ENCODE measurements around the gene TRIM41. TPM values are rescaled to one million over a fixed set of nuclear protein-coding genes. Genes with fewer than 3 reads are reported as not detected.

TRIM41 gene
- total and polyA plus RNA-seq, 2 experiments from 2014 or later: 2.0 to 14.9 TPM

DNA sequence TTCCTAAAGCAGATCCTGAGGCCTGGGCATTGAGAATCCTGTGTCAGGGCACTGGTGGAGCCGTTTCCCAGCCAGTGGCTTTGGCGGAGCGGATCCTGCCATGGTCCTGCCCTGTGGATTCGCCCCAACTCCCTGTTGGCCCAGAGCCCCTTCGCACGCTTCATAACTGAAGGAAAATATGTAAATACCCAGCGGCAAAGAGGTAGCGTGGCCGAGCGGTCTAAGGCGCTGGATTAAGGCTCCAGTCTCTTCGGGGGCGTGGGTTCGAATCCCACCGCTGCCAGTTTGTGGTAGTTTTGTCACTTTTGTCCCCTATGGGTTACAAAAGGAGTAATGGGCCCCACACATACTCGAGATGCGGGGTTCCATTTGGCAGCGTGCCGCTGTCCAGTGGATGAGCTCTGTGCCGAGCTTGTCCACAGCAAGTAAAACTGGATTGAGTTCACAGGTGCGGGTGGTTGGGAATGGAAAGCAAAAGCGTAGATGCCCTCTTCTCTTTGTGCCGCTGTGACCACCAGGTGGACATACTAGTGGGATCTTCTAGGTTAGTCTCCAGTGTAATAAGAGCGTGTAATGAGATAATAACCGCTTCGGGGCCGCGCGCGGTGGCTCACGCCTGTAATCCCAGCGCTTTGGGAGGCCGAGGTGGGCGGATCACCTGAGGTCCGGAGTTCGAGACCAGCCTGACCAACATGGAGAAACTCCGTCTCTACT lies 35.4 kb upstream of the TRIM41 start:
- DNase-seq (ENCODE audit: low spot score): peak; percentile 89
- 3% methylated on average over 37 of the region's 37 CpGs for WGBS (ENCODE audit: low lambda C conversion rate, missing lambda C conversion rate)

DNA sequence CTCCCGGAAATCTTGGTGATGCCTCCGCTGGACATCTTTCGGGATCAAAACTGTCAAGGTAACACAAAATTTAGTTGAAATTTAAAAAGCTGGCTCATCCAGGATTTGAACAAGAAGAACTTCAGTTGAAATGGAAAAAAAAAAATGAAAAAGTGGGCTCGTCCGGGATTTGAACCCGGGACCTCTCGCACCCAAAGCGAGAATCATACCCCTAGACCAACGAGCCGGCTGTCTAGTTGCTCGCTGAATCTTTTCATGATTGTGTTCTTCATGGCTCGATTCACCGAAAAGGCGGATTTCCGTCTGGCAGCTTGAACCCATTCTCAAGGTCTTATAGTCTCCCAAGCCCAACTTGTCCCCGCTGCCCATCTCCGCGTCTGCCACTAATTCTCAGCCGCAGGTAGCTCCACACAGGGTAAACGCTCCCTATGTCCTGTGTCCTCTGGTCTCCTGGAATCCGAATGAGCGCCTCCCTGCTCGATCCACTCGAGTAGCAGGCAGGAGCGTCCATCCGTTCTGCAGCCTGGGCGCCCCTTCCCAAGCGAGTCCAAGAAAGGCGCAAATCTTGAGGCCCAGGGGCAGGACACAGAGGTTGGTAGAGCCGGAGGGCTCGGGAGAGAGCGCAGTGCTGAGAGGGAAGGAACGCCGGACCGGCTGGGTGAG lies 34.2 kb upstream of the TRIM41 start:
- H3K9me2 ChIP-seq (replicated peaks; ENCODE audit: insufficient read depth): no peaks in the 10 kb centered on the region
- 1% methylated on average over 35 of the region's 35 CpGs for WGBS (ENCODE audit: low lambda C conversion rate, missing lambda C conversion rate)
- peak overlapping the region; percentile 84 for H2AFZ ChIP-seq
- peak overlapping the region; percentile 99 for H3K4me2 ChIP-seq
- DNase-seq (ENCODE audit: low spot score): peak; percentile 86
- H3K4me1 ChIP-seq (ENCODE audit: insufficient read depth): peaks cover 4% of the 10 kb centered on the region
- no peaks in the 10 kb centered on the region for H3K9me3 ChIP-seq (ENCODE audit: low read depth)
- H4K20me1 ChIP-seq (ENCODE audit: insufficient read depth, poor library complexity, severe bottlenecking): no peaks in the 10 kb centered on the region
- TF ChIP-seq, protein P1, sequence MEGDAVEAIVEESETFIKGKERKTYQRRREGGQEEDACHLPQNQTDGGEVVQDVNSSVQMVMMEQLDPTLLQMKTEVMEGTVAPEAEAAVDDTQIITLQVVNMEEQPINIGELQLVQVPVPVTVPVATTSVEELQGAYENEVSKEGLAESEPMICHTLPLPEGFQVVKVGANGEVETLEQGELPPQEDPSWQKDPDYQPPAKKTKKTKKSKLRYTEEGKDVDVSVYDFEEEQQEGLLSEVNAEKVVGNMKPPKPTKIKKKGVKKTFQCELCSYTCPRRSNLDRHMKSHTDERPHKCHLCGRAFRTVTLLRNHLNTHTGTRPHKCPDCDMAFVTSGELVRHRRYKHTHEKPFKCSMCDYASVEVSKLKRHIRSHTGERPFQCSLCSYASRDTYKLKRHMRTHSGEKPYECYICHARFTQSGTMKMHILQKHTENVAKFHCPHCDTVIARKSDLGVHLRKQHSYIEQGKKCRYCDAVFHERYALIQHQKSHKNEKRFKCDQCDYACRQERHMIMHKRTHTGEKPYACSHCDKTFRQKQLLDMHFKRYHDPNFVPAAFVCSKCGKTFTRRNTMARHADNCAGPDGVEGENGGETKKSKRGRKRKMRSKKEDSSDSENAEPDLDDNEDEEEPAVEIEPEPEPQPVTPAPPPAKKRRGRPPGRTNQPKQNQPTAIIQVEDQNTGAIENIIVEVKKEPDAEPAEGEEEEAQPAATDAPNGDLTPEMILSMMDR (IDR thresholded peaks at IDR 0.05; ENCODE audit: poor library complexity): no peak
- no peak for TF ChIP-seq EZH2phosphoT487 (IDR thresholded peaks at IDR 0.05; ENCODE audit: low read depth, severe bottlenecking, unreplicated experiment)
- H3K4me3 ChIP-seq: peak overlapping the region; percentile 96
- no peaks in the 10 kb centered on the region for H3K79me2 ChIP-seq
- no peaks in the 10 kb centered on the region for H3K27me3 ChIP-seq
- H3K36me3 ChIP-seq (replicated peaks; ENCODE audit: insufficient read depth, low read depth): no peaks in the 10 kb centered on the region
- H3K27ac ChIP-seq: peak overlapping the region; percentile 89

More for the DNA sequence above, 35.4 kb upstream of the TRIM41 start:
- peak overlapping the region; percentile 82 for H3K4me3 ChIP-seq
- peak overlapping the region; percentile 99 for H3K4me2 ChIP-seq
- H3K27ac ChIP-seq: peak overlapping the region; percentile 89
- no peaks in the 10 kb centered on the region for H3K79me2 ChIP-seq
- no peaks in the 10 kb centered on the region for H3K27me3 ChIP-seq
- TF ChIP-seq EZH2 (IDR thresholded peaks at IDR 0.05; ENCODE audit: borderline replicate concordance): no peak
- TF ChIP-seq, protein P1 (IDR thresholded peaks at IDR 0.05; ENCODE audit: poor library complexity): peak; percentile 24
- peak overlapping the region; percentile 17 for H2AFZ ChIP-seq
- no peaks in the 10 kb centered on the region for H3K9me2 ChIP-seq (replicated peaks; ENCODE audit: insufficient read depth)
- peaks cover 4% of the 10 kb centered on the region for H3K4me1 ChIP-seq (ENCODE audit: insufficient read depth)
- H3K36me3 ChIP-seq (replicated peaks; ENCODE audit: insufficient read depth, low read depth): no peaks in the 10 kb centered on the region
- H4K20me1 ChIP-seq (ENCODE audit: insufficient read depth, poor library complexity, severe bottlenecking): no peaks in the 10 kb centered on the region
- H3K9me3 ChIP-seq (ENCODE audit: low read depth): no peaks in the 10 kb centered on the region

- Histone ChIP-seq H3K27me3 (no peaks in the 10 kb centered on the region), H3K36me3 (replicated peaks; ENCODE audit: insufficient read depth, low read depth) (no peaks in the 10 kb centered on the region), H3K9me3 (ENCODE audit: low read depth) (no peaks in the 10 kb centered on the region), H3K9me2 (replicated peaks; ENCODE audit: insufficient read depth) (no peaks in the 10 kb centered on the region), H4K20me1 (ENCODE audit: insufficient read depth, poor library complexity, severe bottlenecking) (no peaks in the 10 kb centered on the region), H3K4me3 (peak overlapping the region; percentile 96), H3K79me2 (no peaks in the 10 kb centered on the region), H2AFZ (peak overlapping the region; percentile 80), H3K4me2 (peak overlapping the region; percentile 99), H3K4me1 (ENCODE audit: insufficient read depth) (peaks cover 4% of the 10 kb centered on the region), H3K27ac (no peak overlapping the region)
- DNase-seq (ENCODE audit: low spot score): peak; percentile 48
- TF ChIP-seq EZH2phosphoT487 (IDR thresholded peaks at IDR 0.05; ENCODE audit: low read depth, severe bottlenecking, unreplicated experiment) (no peak), EZH2 (IDR thresholded peaks at IDR 0.05; ENCODE audit: borderline replicate concordance) (no peak)
- TF ChIP-seq, protein P1 (IDR thresholded peaks at IDR 0.05; ENCODE audit: poor library complexity): no peak
- WGBS (ENCODE audit: low lambda C conversion rate, missing lambda C conversion rate): 1% methylated on average over 41 of the region's 41 CpGs
Observed at GRCh38 chr5:181189363-181189961, 33.6 kb upstream of the TRIM41 start.
